Activated gamma-delta T cell treated with Interleukin-2 at 50 U/mL for 16 hours (primary cell): Measurements from ENCODE around the gene ZNF195.
"Not testable (repeated sequence)": the region's sequence is repeated elsewhere in the genome, so short reads cannot be mapped to it uniquely, and the experiment has no call there.

ENCODE experiments used
- DNase-seq: peaks from one replicate; pipeline ENCODE4 v3.0.0-alpha.2; 2020

Gene ZNF195

GRCh38 chr11:3402181-3402860 is 23.4 kb upstream of the ZNF195 start:
- not testable (repeated sequence) for DNase-seq

DNA sequence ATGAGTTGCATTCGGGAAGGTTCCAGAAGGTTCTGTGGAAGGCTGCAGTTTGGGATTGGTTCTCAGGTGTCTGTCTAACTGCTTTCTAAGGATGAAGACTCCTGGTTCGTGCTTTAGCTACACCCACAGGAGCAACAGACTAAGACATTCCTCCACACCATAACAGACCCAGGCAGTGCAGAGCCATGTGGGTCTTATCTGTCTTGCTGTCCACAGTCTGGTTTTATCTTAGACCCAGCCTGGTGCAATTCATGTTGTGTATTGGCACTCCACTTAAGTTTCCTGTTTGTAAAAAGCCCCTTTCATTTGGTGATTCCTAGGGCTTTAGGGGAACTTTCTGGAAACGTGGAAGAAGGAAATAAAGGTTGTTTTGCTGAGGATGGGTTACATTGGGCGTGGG is 22.1 kb upstream of the ZNF195 start:
- not testable (repeated sequence) for DNase-seq

GRCh38 chr11:3398509-3398908 is 19.6 kb upstream of the ZNF195 start:
- not testable (repeated sequence) for DNase-seq

DNA sequence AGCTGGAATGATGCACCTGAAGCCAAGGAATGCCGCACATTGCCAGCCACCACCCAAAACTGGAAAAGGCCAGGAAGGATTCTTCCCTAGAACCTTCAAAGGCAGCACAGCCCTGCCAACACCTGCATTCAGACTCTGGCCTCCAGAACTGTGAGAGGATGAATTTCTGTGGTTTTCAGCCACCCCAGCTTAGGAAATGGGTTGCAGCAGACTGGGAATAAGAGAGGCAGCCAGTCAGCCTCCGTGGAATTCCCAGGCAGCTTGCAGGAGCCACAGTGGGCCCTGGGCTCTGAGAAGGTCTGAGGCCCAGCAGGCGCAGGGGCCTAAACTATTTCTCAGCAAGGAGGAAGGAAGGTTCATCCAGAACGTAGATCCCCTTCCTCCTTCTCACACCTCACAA is 19.2 kb upstream of the ZNF195 start:
- not testable (repeated sequence) for DNase-seq

DNA sequence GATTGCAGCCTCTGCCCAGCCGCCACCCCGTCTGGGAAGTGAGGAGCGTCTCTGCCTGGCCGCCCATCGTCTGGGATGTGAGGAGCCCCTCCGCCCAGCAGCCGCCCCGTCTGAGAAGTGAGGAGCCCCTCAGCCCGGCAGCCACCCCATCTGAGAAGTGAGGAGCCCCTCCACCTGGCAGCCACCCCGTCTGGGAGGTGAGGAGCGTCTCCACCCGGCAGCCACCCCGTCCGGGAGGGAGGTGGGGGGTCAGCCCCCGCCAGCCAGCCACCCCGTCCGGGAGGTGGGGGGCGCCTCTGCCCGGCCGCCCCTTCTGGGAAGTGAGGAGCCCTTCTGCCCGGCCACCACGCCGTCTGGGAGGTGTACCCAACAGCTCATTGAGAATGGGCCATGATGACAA is 18.3 kb upstream of the ZNF195 start:
- not testable (repeated sequence) for DNase-seq

DNA sequence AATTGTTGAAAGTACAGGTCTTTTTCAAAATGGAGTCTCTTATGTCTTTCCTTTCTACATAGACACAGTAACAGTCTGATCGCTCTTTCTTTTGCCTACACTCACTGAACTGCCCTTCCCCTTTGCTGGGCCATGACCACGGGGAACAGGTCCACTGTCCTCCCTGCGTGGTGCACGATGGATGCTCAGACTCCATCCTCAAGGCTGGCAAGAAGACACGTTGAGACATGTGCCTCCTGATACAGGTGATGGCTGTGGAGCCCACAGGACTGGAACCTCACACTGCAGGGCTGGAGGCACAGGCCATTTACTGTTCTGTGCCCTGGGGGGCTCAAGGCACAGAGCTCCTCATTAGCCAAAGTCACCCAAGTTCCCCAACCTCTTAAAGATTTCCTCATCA is 16.5 kb upstream of the ZNF195 start:
- not testable (repeated sequence) for DNase-seq

- DNase-seq = not testable (repeated sequence)
These were observed 16.0 kb upstream of the ZNF195 start for GRCh38 chr11:3394956-3395355.

DNA sequence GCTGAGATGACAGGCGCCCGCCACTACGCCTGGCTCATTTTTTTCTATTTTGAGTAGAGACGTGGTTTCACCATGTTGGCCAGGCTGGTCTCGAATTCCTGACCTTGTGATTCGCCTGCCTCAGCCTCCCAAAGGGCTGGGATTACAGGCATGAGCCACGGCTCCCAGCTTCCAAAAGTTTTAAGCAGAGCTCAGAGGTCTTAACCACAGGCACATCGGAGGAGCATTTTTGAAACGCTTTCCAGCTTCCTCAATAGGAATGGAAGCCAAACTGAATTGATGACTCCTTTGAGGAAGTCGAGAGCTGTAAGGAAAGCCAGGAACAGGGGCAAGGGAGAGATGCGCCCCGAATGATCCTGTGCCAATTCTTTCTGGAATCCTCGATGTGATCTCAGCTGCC is 14.5 kb upstream of the ZNF195 start:
- DNase-seq = not testable (repeated sequence)

GRCh38 chr11:3382613-3383285 is 3.8 kb upstream of the ZNF195 start:
- DNase-seq = no peak

DNA sequence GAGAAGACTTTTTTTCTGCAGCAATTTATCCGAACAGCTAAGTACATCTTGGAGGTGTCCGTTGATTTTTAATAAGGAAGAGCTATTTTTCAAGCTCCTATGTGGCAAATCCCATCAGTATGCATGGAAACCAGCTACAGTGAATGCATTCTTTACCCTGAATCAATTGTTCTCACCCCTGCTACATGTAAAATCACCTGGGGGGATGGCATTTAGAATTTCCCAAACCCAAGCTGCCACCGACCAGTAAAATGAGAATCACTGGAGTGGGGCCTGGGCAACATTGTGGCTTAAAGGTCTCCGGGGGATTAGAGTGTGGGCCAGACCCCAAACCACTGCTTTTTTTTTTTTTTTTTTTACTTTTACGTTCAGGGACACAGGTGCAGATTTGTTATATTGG is 2.8 kb upstream of the ZNF195 start:
- no peak for DNase-seq

DNA sequence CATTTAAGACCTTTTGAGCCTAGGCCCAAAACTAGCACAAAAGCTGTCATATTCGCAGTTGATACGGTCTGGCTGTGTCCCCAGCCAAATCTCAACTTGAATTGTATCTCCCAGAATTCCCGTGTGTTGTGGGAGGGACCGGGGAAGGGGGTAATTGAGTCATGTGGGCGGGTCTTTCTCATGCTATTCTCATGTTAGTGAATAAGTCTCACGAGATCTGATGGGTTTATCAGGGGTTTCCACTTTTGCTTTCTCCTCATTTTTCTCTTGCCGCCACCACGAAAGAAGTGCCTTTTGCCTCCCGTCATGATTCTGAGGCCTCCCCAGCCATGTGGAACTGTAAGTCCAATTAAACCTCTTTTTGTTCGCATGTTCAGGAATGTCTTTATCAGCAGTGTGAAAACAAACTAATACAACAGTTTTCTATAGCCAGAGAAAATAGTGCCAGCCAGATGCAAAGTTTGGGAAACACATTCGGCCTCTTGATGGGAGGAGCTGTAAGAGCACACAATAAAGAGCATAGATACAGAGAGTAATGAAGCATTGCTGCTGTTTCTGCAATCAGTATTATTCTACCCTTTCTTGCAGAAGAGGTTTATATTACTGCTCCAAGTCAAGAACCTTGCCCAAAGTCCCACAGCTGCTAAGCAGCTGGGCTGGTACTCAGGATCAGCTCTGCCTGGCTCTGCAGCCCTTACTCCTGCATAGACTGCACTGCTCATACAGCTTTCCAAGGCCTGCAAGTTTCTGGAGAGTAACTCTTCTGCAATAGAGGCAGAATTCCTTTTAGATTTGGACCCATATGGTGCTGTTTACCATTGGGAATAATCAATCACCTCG is 2.0 kb upstream of the ZNF195 start:
- no peak for DNase-seq

- no peak for DNase-seq
These were observed 3.4 kb downstream of the ZNF195 start for GRCh38 chr11:3375552-3375951.

DNA sequence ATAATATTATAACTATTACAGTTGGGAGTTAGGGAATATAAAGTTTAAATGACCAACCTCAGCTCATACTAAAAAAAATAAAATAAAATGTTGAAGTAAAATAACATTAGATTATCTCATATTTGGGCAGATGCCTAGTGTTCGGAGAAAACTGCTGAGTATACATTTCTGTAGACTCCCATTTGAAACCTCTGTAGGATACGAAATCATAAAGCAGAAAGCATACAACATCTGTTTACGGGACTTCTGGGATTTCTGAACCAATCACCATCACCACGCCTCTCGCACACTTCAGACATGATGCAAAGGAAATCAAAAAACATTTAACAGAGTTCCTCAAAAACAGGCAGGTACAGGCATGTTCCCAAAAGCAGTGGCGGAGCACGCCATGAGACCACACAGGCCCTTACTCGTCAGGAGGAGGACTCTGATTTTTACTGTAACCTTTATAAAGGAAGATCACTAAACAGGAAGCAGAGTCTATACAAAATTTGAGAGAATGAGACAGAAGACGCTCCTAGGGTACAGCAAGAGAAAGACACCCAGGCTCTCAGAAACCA is 8.6 kb downstream of the ZNF195 start:
- no peak for DNase-seq

DNA sequence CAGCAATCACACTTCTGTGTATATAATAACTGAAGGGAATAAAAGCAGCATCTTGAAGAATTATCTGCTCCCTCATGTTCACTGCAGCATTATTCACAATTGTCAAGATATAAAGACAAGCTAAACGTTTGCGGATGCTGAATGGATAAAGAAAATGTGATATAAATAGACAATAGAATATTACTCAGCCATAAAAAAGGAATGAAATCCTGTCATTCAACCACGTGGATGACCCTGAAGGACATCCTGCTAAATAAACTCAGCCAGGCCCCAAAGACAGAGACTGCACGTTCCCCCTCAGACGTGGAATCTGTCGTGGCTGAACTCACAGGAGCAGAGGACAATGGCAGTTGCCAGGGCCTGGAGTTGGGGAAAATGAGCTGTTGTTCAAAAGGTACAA is 9.6 kb downstream of the ZNF195 start:
- no peak for DNase-seq

- no peak for DNase-seq
These were observed 10.7 kb downstream of the ZNF195 start for GRCh38 chr11:3368199-3368598.

- DNase-seq = no peak
These were observed 11.7 kb downstream of the ZNF195 start for GRCh38 chr11:3367221-3367620.

DNA sequence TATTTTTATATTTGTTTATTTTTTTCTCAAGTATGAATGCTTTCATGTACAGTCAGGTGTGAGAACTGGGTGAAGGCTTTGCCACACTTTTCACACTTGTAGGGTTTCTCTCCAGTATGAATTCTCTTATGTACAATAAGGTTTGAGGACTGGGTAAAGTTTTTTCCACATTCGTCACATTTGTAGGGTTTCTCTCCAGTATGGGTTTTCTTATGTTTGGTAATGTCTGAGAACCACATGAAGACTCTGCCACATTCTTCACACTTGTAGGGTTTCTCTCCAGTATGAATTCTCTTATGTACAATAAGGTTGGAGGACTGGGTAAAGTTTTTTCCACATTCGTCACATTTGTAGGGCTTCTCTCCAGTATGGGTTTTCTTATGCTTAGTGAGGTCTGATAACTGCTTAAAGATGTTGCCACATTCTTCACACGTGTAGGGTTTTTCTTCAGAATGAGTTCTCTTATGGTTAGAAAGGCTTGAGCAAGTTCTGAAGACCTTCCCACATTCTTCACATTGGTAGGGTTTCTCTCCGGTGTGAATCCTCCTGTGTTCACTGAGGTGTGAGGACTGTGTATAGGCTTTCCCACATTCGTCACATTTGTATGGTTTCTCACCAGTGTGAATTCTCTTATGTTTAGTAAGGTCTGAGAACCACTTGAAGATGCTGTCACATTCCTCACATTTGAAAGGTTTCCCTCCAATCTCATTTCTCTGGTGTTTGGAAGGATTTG is 19.7 kb downstream of the ZNF195 start:
- DNase-seq = no peak

- DNase-seq = no peak
These were observed 20.8 kb downstream of the ZNF195 start for GRCh38 chr11:3357994-3358676.

DNA sequence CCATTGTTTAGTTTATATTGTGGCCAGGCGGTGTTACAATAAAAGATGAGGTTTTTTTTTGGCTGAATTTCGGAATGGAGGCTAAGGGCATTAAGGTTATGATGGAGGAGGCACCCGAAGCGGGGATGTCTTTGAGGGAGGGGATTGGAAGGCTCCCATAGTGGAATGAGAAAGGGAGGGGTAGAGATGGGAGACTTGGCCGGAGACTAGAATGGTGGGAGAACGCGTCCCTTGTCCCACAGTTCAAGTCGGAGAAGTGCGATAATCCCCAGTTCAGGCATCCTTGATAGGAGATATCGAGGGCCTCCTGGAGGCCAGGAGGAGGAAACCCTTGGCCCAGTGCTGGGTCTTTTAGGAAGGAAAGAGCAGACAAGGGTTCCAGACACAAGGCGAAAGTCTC is 21.6 kb downstream of the ZNF195 start:
- no peak for DNase-seq

- DNase-seq = no peak
These were observed 22.1 kb downstream of the ZNF195 start for GRCh38 chr11:3356858-3357257.

GRCh38 chr11:3353066-3353465 is 25.9 kb downstream of the ZNF195 start:
- no peak for DNase-seq

- DNase-seq = no peak
These were observed 31.8 kb downstream of the ZNF195 start for GRCh38 chr11:3347127-3347526.
